HepG2 (cell line): Measurements from ENCODE around the gene GSDMA. TPM values are rescaled to one million over a fixed set of nuclear protein-coding genes. Genes with fewer than 3 reads are reported as not detected.

ENCODE experiments used
- ARID4A ChIP-seq: sonication (generic); formaldehyde crosslinking; IDR thresholded peaks from 2 replicates; pipeline ENCODE4 v1.5.0; 2020; ENCODE audit warnings: mild to moderate bottlenecking, missing genetic modification reagents, borderline replicate concordance
- CREM ChIP-seq, 2 experiments: sonication (generic) in 1 of 2; formaldehyde crosslinking in 1 of 2; IDR thresholded peaks; 2 replicates each; pipeline versions ENCODE4 v1.4.0 to v1.6.1; 2016 to 2020; ENCODE audit warnings: antibody characterized with exemption in 1 of 2, mild to moderate bottlenecking in 1 of 2, missing genetic modification reagents in 1 of 2
- E2F5 ChIP-seq: sonication (generic); formaldehyde crosslinking; conservative IDR thresholded peaks from 2 replicates; pipeline ENCODE4 v1.4.0; 2020; ENCODE audit warnings: missing genetic modification reagents
- EP300 ChIP-seq, 3 experiments: sonication (generic) in 1 of 3; formaldehyde crosslinking in 1 of 3; IDR thresholded peaks; 2 replicates each; pipeline versions ENCODE4 v1.5.1 to v1.6.1; 2011 to 2020; ENCODE audit warnings: low read depth in 2 of 3, low read length in 2 of 3, borderline replicate concordance in 1 of 3, improper control_type of control experiment in 1 of 3, mild to moderate bottlenecking in 1 of 3, missing genetic modification reagents in 1 of 3, moderate library complexity in 1 of 3
- FOSL2 ChIP-seq: sonication (generic); formaldehyde crosslinking; IDR thresholded peaks from 2 replicates; pipeline ENCODE4 v1.4.0; 2020; ENCODE audit warnings: missing genetic modification reagents
- HES4 ChIP-seq: sonication (generic); formaldehyde crosslinking; IDR thresholded peaks from 2 replicates; pipeline ENCODE4 v1.9.0; 2021; ENCODE audit warnings: mild to moderate bottlenecking, missing genetic modification reagents, borderline replicate concordance
- KDM2A ChIP-seq: sonication (generic); formaldehyde crosslinking; IDR thresholded peaks from 2 replicates; pipeline ENCODE4 v1.4.0; 2020; ENCODE audit warnings: low read depth, missing genetic modification reagents, borderline replicate concordance
- MATR3 ChIP-seq: sonication (generic); formaldehyde crosslinking; IDR thresholded peaks from 2 replicates; pipeline ENCODE4 v1.4.0; 2020; ENCODE audit warnings: missing genetic modification reagents
- POLR2A ChIP-seq, 2 experiments: IDR thresholded peaks; 2 replicates each; pipeline ENCODE4 v1.6.1; 2011; ENCODE audit warnings: low read depth in 2 of 2, low read length in 2 of 2, mild to moderate bottlenecking in 1 of 2, moderate library complexity in 1 of 2; ENCODE audit not compliant: insufficient read depth in 1 of 2
- RXRB ChIP-seq: IDR thresholded peaks from 2 replicates; pipeline ENCODE4 v1.6.1; 2016; ENCODE audit warnings: borderline replicate concordance, missing genetic modification reagents, missing compliant biosample characterization
- THRA ChIP-seq: sonication (generic); formaldehyde crosslinking; IDR thresholded peaks from 2 replicates; pipeline ENCODE4 v1.4.0; 2020; ENCODE audit warnings: missing genetic modification reagents, borderline replicate concordance
- TOE1 ChIP-seq: sonication (generic); formaldehyde crosslinking; IDR thresholded peaks from 2 replicates; pipeline ENCODE4 v1.4.0; 2020; ENCODE audit warnings: mild to moderate bottlenecking, missing genetic modification reagents
- ZBTB7B ChIP-seq: sonication (generic); formaldehyde crosslinking; IDR thresholded peaks from 2 replicates; pipeline ENCODE4 v1.4.0; 2020; ENCODE audit warnings: missing genetic modification reagents
- ZFP82 ChIP-seq: sonication (generic); formaldehyde crosslinking; IDR thresholded peaks from 2 replicates; pipeline ENCODE4 v1.5.1; 2020; ENCODE audit warnings: mild to moderate bottlenecking, missing genetic modification reagents, borderline replicate concordance
- ZNF143 ChIP-seq: sonication (generic); formaldehyde crosslinking; IDR thresholded peaks from 2 replicates; pipeline ENCODE4 v1.4.0; 2020; ENCODE audit warnings: missing genetic modification reagents
- ZNF296 ChIP-seq: sonication (generic); formaldehyde crosslinking; conservative IDR thresholded peaks from 2 replicates; pipeline ENCODE4 v1.5.0; 2020; ENCODE audit warnings: mild to moderate bottlenecking, missing genetic modification reagents
- ZNF367 ChIP-seq: sonication (generic); formaldehyde crosslinking; IDR thresholded peaks from 2 replicates; pipeline ENCODE4 v1.4.0; 2020; ENCODE audit warnings: missing genetic modification reagents, borderline replicate concordance
- ZNF451 ChIP-seq: sonication (generic); formaldehyde crosslinking; IDR thresholded peaks from 2 replicates; pipeline ENCODE4 v1.5.0; 2020; ENCODE audit warnings: mild to moderate bottlenecking, missing genetic modification reagents
- ZNF503 ChIP-seq: sonication (generic); formaldehyde crosslinking; IDR thresholded peaks from 2 replicates; pipeline ENCODE4 v1.4.0; 2020; ENCODE audit warnings: missing genetic modification reagents
- ZNF629 ChIP-seq: sonication (generic); formaldehyde crosslinking; conservative IDR thresholded peaks from 2 replicates; pipeline ENCODE4 v1.5.0; 2020; ENCODE audit warnings: missing genetic modification reagents
- ZNF720 ChIP-seq: sonication (generic); formaldehyde crosslinking; IDR thresholded peaks from 2 replicates; pipeline ENCODE4 v1.4.0; 2020; ENCODE audit warnings: missing genetic modification reagents
- polyA plus RNA-seq, 8 experiments: library from polyadenylated mRNA; depleted of rRNA in 3 of 8; stranded (reverse) in 7 of 8; unstranded in 1 of 8; fragments of >200 nt; fragmentation: Illumina TruSeq in 4 of 8; extraction: Trizol in 4 of 8; gene quantifications; 2 replicates each; pipeline versions ENCODE4 v1.2.1 to v1.2.3, GENCODE V29; 2011 to 2016; ENCODE audit warnings: low read depth in 4 of 8, missing spikeins in 1 of 8, mixed read lengths in 1 of 8; ENCODE audit not compliant: insufficient read depth in 1 of 8
- total RNA-seq, 5 experiments: library from RNA; depleted of rRNA; stranded (reverse); fragments of >200 nt; fragmentation: Illumina TruSeq; extraction: Trizol; gene quantifications; 2 replicates each; pipeline ENCODE4 v1.2.3, GENCODE V29; 2016; ENCODE audit warnings: low read depth in 1 of 5

Gene GSDMA
- total and polyA plus RNA-seq, 2 of the 13 experiments (the other 11 are each of a cell fraction or from before 2014, with no cell fraction given) = not detected

GRCh38 chr17:39913989-39914388, 48.8 kb upstream of the GSDMA start (continued):
- TF ChIP-seq ZFP82 (CRISPR knock-in tag) = no peak
- peak; percentile 78 for TF ChIP-seq RXRB (CRISPR knock-in tag)
- no peak for TF ChIP-seq KDM2A
- TF ChIP-seq TOE1 (CRISPR knock-in tag) = no peak
- no peak for TF ChIP-seq ZNF451 (CRISPR knock-in tag)
- TF ChIP-seq FOSL2 (CRISPR knock-in tag) = no peak
- TF ChIP-seq EP300 (IDR thresholded peaks at IDR 0.05; ENCODE audit: low read depth in 2 of 2, low read length in 2 of 2) = 0 out of 4 replicates have a peak, but pooled peaks of 1 of the 2 experiments have one; percentile 31
- TF ChIP-seq EP300 (CRISPR knock-in tag; IDR thresholded peaks at IDR 0.05; ENCODE audit: borderline replicate concordance) = no peak
- TF ChIP-seq E2F5 (CRISPR knock-in tag) = no peak
- no peak for TF ChIP-seq MATR3
- TF ChIP-seq ZNF720 (CRISPR knock-in tag) = no peak
- no peak for TF ChIP-seq ZNF367 (CRISPR knock-in tag)
- TF ChIP-seq ARID4A (CRISPR knock-in tag) = peak; percentile 37; the same call in 1 of the 2 replicates
- no peak for TF ChIP-seq ZNF296 (CRISPR knock-in tag)
- TF ChIP-seq ZBTB7B (CRISPR knock-in tag) = peak; percentile 61; the same call in 1 of the 2 replicates
- TF ChIP-seq CREM (IDR thresholded peaks at IDR 0.05) = no peak
- no peak for TF ChIP-seq CREM (CRISPR knock-in tag; IDR thresholded peaks at IDR 0.05)
- TF ChIP-seq ZNF143 = no peak
- TF ChIP-seq THRA (CRISPR knock-in tag) = peak; percentile 88; the same call in 1 of the 2 replicates
- no peak for TF ChIP-seq HES4
- no peak for TF ChIP-seq ZNF503
- TF ChIP-seq ZNF629 = no peak
- no peak for TF ChIP-seq POLR2A (IDR thresholded peaks at IDR 0.05; ENCODE audit: insufficient read depth in 1 of 2, low read depth in 2 of 2, low read length in 2 of 2)
